GM23338 (cell line): Measurements from ENCODE around the gene SLC29A1. TPM values are rescaled to one million over a fixed set of nuclear protein-coding genes. Genes with fewer than 3 reads are reported as not detected.

Source experiments
- ATAC-seq: fragments of 200-7000 bp; cut with Tn5 transposase; 3 replicates; pipeline ENCODE4 v1.9.1; 2020
- DNase-seq: peaks from one replicate; pipeline ENCODE4 v3.0.0-alpha.2; 2015; ENCODE audit warnings: low spot score
- H2AFZ ChIP-seq: fragments of 200-600 bp; sonication (generic); 2 replicates; pipeline ENCODE4 v1.8.0; 2016; ENCODE audit warnings: antibody characterized with exemption, mild to moderate bottlenecking, moderate library complexity
- H3F3A ChIP-seq: fragments of 200-600 bp; sonication (generic); replicated peaks from 2 replicates; pipeline ENCODE4 v1.8.0; 2017; ENCODE audit warnings: antibody characterized with exemption, mixed run types, low read depth
- H3K27ac ChIP-seq: fragments of 200-600 bp; sonication (generic); 2 replicates; pipeline ENCODE4 v1.6.1; 2016; ENCODE audit warnings: low read depth
- H3K27me3 ChIP-seq: fragments of 200-600 bp; sonication (generic); 2 replicates; pipeline ENCODE4 v1.8.0; 2016; ENCODE audit warnings: mild to moderate bottlenecking, mixed run types, moderate library complexity; ENCODE audit not compliant: insufficient read depth
- H3K36me3 ChIP-seq: fragments of 200-600 bp; sonication (generic); 2 replicates; pipeline ENCODE4 v1.8.0; 2016; ENCODE audit warnings: mild to moderate bottlenecking; ENCODE audit not compliant: insufficient read depth
- H3K4me1 ChIP-seq: fragments of 200-600 bp; sonication (generic); 2 replicates; pipeline ENCODE4 v1.8.0; 2016; ENCODE audit warnings: mild to moderate bottlenecking, moderate library complexity; ENCODE audit not compliant: insufficient read depth
- H3K4me2 ChIP-seq: fragments of 200-600 bp; sonication (generic); 2 replicates; pipeline ENCODE4 v1.7.1; 2017; ENCODE audit warnings: mixed run types
- H3K4me3 ChIP-seq: fragments of 200-600 bp; sonication (generic); 2 replicates; pipeline ENCODE4 v1.6.1; 2016; ENCODE audit warnings: mixed run types
- H3K79me2 ChIP-seq: fragments of 200-600 bp; sonication (generic); replicated peaks from 2 replicates; pipeline ENCODE4 v1.8.0; 2017; ENCODE audit warnings: mild to moderate bottlenecking; ENCODE audit not compliant: insufficient read depth
- H3K9me2 ChIP-seq: fragments of 200-600 bp; sonication (generic); 2 replicates; pipeline ENCODE4 v1.8.0; 2017; ENCODE audit not compliant: insufficient read depth
- H4K20me1 ChIP-seq: fragments of 200-600 bp; sonication (generic); replicated peaks from 2 replicates; pipeline ENCODE4 v1.8.0; 2017; ENCODE audit warnings: mild to moderate bottlenecking; ENCODE audit not compliant: insufficient read depth
- H3K27ac Mint-ChIP-seq: 2 replicates; pipeline ENCODE4 v1.8.0; 2020; ENCODE audit warnings: inconsistent platforms, mild to moderate bottlenecking, moderate library complexity, mixed read lengths
- H3K27me3 Mint-ChIP-seq: 3 replicates; pipeline ENCODE4 v1.8.0; 2022; ENCODE audit warnings: low read depth, mild to moderate bottlenecking, moderate library complexity, mixed read lengths, inconsistent platforms; ENCODE audit not compliant: insufficient read depth, poor library complexity
- H3K36me3 Mint-ChIP-seq: 3 replicates; pipeline ENCODE4 v1.8.0; 2021; ENCODE audit warnings: low read depth, mild to moderate bottlenecking, inconsistent platforms, moderate library complexity, mixed read lengths
- H3K4me1 Mint-ChIP-seq: 3 replicates; pipeline ENCODE4 v1.8.0; 2020; ENCODE audit warnings: mild to moderate bottlenecking, inconsistent platforms, mixed read lengths
- H3K4me3 Mint-ChIP-seq: 3 replicates; pipeline ENCODE4 v1.8.0; 2021; ENCODE audit warnings: moderate library complexity, mild to moderate bottlenecking, inconsistent platforms, mixed read lengths
- H3K9me3 Mint-ChIP-seq: 3 replicates; pipeline ENCODE4 v1.8.0; 2020; ENCODE audit warnings: moderate library complexity, mild to moderate bottlenecking, inconsistent platforms, mixed read lengths
- CREB1 ChIP-seq: fragments of 250-450 bp; sonication (Bioruptor Pico); IDR thresholded peaks from 2 replicates; pipeline ENCODE4 v1.5.0; 2020; ENCODE audit warnings: low read depth, mild to moderate bottlenecking, moderate library complexity
- CTCF ChIP-seq, 2 experiments: fragments of 200-600 bp in 1 of 2; sonication (generic) in 1 of 2; conservative IDR thresholded peaks; 2 replicates each; pipeline versions ENCODE4 v1.5.1 to v1.6.1; 2016 to 2017; ENCODE audit warnings: antibody characterized with exemption in 2 of 2, low read depth in 2 of 2, mild to moderate bottlenecking in 2 of 2, moderate library complexity in 1 of 2
- EZH2phosphoT487 ChIP-seq: fragments of 200-600 bp; sonication (generic); IDR thresholded peaks from one replicate; pipeline ENCODE4 v1.8.1; 2018; ENCODE audit warnings: antibody characterized with exemption; ENCODE audit not compliant: unreplicated experiment
- JUNB ChIP-seq: IDR thresholded peaks from one replicate; pipeline ENCODE4 v1.6.1; 2016; ENCODE audit warnings: antibody characterized with exemption; ENCODE audit not compliant: unreplicated experiment
- STAT1 ChIP-seq: IDR thresholded peaks from one replicate; pipeline ENCODE4 v1.6.1; 2016; ENCODE audit warnings: antibody characterized with exemption; ENCODE audit not compliant: unreplicated experiment
- microRNA counts: library from miRNA; unstranded; fragments of <30 nt; microRNA quantifications from one replicate; lab custom pipeline; 2017
- polyA plus RNA-seq: library from polyadenylated mRNA; unstranded; fragments of >200 nt; fragmentation: Nextera tagmentation; extraction: Ambion mirVana; gene quantifications from 2 replicates; pipeline ENCODE4 v1.2.1, GENCODE V29; 2016
- small RNA-seq: library from RNA; depleted of rRNA; stranded (forward); fragments of <200 nt; gene quantifications from one replicate; pipeline ENCODE3, GENCODE V24; 2014; ENCODE audit warnings: low replicate concordance
- total RNA-seq: library from RNA; depleted of rRNA; stranded (reverse); fragments of >200 nt; shearing (Covaris generic); gene quantifications from 2 replicates; pipeline ENCODE4 v1.2.3, GENCODE V29; 2014; rRNA removed

Gene SLC29A1
- total and polyA plus RNA-seq, 2 experiments from 2014 or later: 73.1 to 169 TPM

DNA sequence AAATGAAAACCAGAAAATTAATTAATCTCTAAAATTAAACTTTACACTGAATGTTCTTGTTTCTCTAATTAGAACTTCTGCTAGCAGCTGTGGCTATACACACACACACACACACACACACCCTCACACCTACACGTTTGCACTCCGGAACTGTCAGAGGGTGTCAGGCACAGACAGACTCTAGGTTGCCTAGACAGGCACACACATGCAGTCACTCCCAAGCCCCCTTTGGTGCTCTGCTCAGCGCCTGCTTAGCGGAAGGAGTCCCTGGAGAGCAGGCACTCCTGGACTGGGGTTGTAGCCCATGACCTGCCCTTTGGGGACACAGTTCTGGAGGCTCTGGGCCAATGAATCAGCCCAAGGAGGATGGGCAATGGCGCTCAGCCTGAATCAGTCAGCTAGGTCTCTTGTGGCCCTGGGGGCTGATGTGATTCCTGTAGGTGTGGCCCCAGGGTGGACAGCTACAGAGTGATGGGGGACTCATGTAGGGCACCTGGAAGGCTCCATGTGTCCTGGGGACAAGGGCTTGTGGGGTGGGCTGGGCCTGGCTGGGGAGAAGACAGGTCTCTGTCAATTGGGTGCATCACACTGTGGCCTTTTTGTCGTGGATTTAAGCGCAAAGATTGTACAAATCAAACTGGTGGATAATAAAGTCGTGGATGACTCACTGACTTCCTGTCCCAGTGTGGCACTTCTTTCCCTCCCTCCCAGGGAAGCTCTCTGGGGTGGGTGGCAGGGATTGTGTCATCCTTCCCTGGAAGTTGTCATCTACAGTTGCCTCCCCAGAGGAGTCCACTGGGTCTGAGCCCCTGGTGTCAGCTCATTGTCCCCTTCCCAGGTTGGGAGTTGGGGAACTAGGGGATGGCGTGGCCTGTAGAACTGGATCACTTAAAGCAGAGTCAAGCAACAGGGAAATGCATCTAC lies 55.6 kb downstream of the SLC29A1 start:
- no peak overlapping the region for H3K4me3 ChIP-seq
- H4K20me1 ChIP-seq: no peaks in the 10 kb centered on the region
- peaks cover 34% of the 10 kb centered on the region for H3K27me3 Mint-ChIP-seq
- ATAC-seq (no peak), DNase-seq (no peak)
- H3K79me2 ChIP-seq: no peaks in the 10 kb centered on the region
- TF ChIP-seq EZH2phosphoT487 (no peak), CTCF (conservative IDR thresholded peaks at IDR 0.05; ENCODE audit: low read depth in 2 of 2) (no peak), CREB1 (CRISPR knock-in tag) (no peak), STAT1 (no peak), JUNB (no peak)
- H3K27me3 ChIP-seq: peaks cover 35% of the 10 kb centered on the region
- H3K4me2 ChIP-seq: no peak overlapping the region
- no peak overlapping the region for H3K4me3 Mint-ChIP-seq
- no peaks in the 10 kb centered on the region for H3K36me3 ChIP-seq
- H3F3A ChIP-seq: 0 out of 2 replicates have a peak, but pooled peaks cover 8% of the 10 kb centered on the region
- no peaks in the 10 kb centered on the region for H3K9me3 Mint-ChIP-seq
- H3K27ac ChIP-seq: no peak overlapping the region
- no peaks in the 10 kb centered on the region for H3K9me2 ChIP-seq
- H3K4me1 Mint-ChIP-seq: peaks cover 6% of the 10 kb centered on the region
- H3K27ac Mint-ChIP-seq: no peak overlapping the region
- no peaks in the 10 kb centered on the region for H3K4me1 ChIP-seq
- no peak overlapping the region for H2AFZ ChIP-seq
- H3K36me3 Mint-ChIP-seq: no peaks in the 10 kb centered on the region

MicroRNAs within 50 kb of the gene (microRNA counts, 767-probe panel; counts per million panel counts)
- microRNA hsa-miR-4647 (lab: Ali Mortazavi, UCI): not detected

Small RNA genes lying within 50 kb of the gene (small RNA-seq; reads per million reads assigned to genes)
- gene RN7SL811P: not detected

Other genes starting within 250 kb of the SLC29A1 start
- 62.6 and 70.0 TPM in 2 replicates for gene MRPL14, start 96.1 kb upstream of the SLC29A1 start, total RNA-seq
- gene MRPL14, start 96.1 kb upstream of the SLC29A1 start, polyA plus RNA-seq: 178 and 191 TPM in 2 replicates
- 30.2 and 36.0 TPM in 2 replicates for gene TMEM63B, start 96.0 kb upstream of the SLC29A1 start, total RNA-seq
- gene TMEM63B, start 96.0 kb upstream of the SLC29A1 start, polyA plus RNA-seq: 8.0 and 10.1 TPM in 2 replicates
- 1.2 and 1.7 TPM in 2 replicates for gene CAPN11, start 64.8 kb upstream of the SLC29A1 start, total RNA-seq
- gene CAPN11, start 64.8 kb upstream of the SLC29A1 start, polyA plus RNA-seq: 0.61 and 1.1 TPM in 2 replicates
- 2.8 TPM in 2 replicates for gene MYMX, start 6.7 kb upstream of the SLC29A1 start, total RNA-seq
- gene MYMX, start 6.7 kb upstream of the SLC29A1 start, polyA plus RNA-seq: 5.2 and 7.1 TPM in 2 replicates
- gene HSP90AB1, start 23.5 kb downstream of the SLC29A1 start, total RNA-seq: 2,361 and 2,444 TPM in 2 replicates
- gene HSP90AB1, start 23.5 kb downstream of the SLC29A1 start, polyA plus RNA-seq: 1,345 and 1,425 TPM in 2 replicates
- gene SLC35B2, start 33.9 kb downstream of the SLC29A1 start, total RNA-seq: 30.5 and 30.9 TPM in 2 replicates
- 14.0 and 14.7 TPM in 2 replicates for gene SLC35B2, start 33.9 kb downstream of the SLC29A1 start, polyA plus RNA-seq
- 19.8 and 25.9 TPM in 2 replicates for gene NFKBIE, start 42.0 kb downstream of the SLC29A1 start, total RNA-seq
- gene NFKBIE, start 42.0 kb downstream of the SLC29A1 start, polyA plus RNA-seq: 12.8 and 14.6 TPM in 2 replicates
- gene TMEM151B, start 46.9 kb downstream of the SLC29A1 start, total RNA-seq: 11.5 and 14.6 TPM in 2 replicates
- gene TMEM151B, start 46.9 kb downstream of the SLC29A1 start, polyA plus RNA-seq: 0.91 and 1.5 TPM in 2 replicates
- gene AARS2, start 89.8 kb downstream of the SLC29A1 start, total RNA-seq: 19.8 and 23.2 TPM in 2 replicates
- 5.5 and 6.5 TPM in 2 replicates for gene AARS2, start 89.8 kb downstream of the SLC29A1 start, polyA plus RNA-seq
- gene SPATS1, start 119.1 kb downstream of the SLC29A1 start, total RNA-seq: not detected in 2 replicates
- not detected in 2 replicates for gene SPATS1, start 119.1 kb downstream of the SLC29A1 start, polyA plus RNA-seq
- 28.1 and 32.5 TPM in 2 replicates for gene CDC5L, start 164.1 kb downstream of the SLC29A1 start, total RNA-seq
- 24.6 and 27.0 TPM in 2 replicates for gene CDC5L, start 164.1 kb downstream of the SLC29A1 start, polyA plus RNA-seq